Naive thymus-derived CD4-positive, alpha-beta T cell (primary cell): ENCODE measurements around the gene DNAJC4. TPM values are rescaled to one million over a fixed set of nuclear protein-coding genes. Genes with fewer than 3 reads are reported as not detected.
A peak's percentile ranks its signal among the peaks of the same experiment; 100 is the strongest.

Experiments used
- ATAC-seq: fragments of 150-1000 bp; cut with Tn5 transposase; 2 replicates; pipeline ENCODE4 v1.10.0; 2021; ENCODE audit warnings: mild to moderate bottlenecking, moderate library complexity
- CTCF ChIA-PET: fragments of 350-600 bp; sonication (Branson Sonifier 250); formaldehyde crosslinking; loops from one replicate; lab custom pipeline; 2021; ENCODE audit warnings: antibody characterized with exemption; lab: Charles Lee
- POLR2A ChIA-PET: fragments of 350-600 bp; sonication (Branson Sonifier 250); formaldehyde crosslinking; loops from one replicate; lab custom pipeline; 2021; ENCODE audit warnings: antibody characterized with exemption, inconsistent platforms; lab: Charles Lee
- DNase-seq, 9 donors: peaks; one replicate each; pipeline versions ENCODE4 v3.0.0 to v3.0.0-alpha.2; 2020 to 2022; ENCODE audit warnings: mixed read lengths in 1 of 9
- H3K27ac ChIP-seq: one replicate; pipeline ENCODE4 v1.7.0; 2013; ENCODE audit warnings: mild to moderate bottlenecking, low read depth, low read length, moderate library complexity
- H3K27me3 ChIP-seq, 2 donors: one replicate each; pipeline ENCODE4 v1.7.0; 2013; ENCODE audit warnings: low read length in 2 of 2, mild to moderate bottlenecking in 2 of 2, moderate library complexity in 2 of 2; ENCODE audit not compliant: control insufficient read depth in 2 of 2, insufficient read depth in 2 of 2
- H3K36me3 ChIP-seq, 3 experiments: 1 replicate in 2 of 3; 2 replicates in 1 of 3; pipeline ENCODE4 v1.7.0; 2013; ENCODE audit warnings: low read length in 3 of 3, mild to moderate bottlenecking in 3 of 3, moderate library complexity in 1 of 3; ENCODE audit not compliant: insufficient read depth in 3 of 3, control insufficient read depth in 2 of 3
- H3K4me1 ChIP-seq, 2 donors: one replicate each; pipeline ENCODE4 v1.7.0; 2013; ENCODE audit warnings: low read length in 2 of 2, mild to moderate bottlenecking in 2 of 2, moderate library complexity in 1 of 2; ENCODE audit not compliant: control insufficient read depth in 2 of 2, insufficient read depth in 2 of 2
- H3K4me3 ChIP-seq: 2 replicates; pipeline ENCODE4 v1.7.0; 2013; ENCODE audit warnings: mild to moderate bottlenecking, low read length
- H3K9me3 ChIP-seq, 3 experiments: 1 replicate in 2 of 3; 2 replicates in 1 of 3; pipeline ENCODE4 v1.7.0; 2013; ENCODE audit warnings: low read length in 3 of 3; ENCODE audit not compliant: control insufficient read depth in 2 of 3
- H3K27ac Mint-ChIP-seq, 9 donors: one replicate each; pipeline ENCODE4 v1.8.0; 2020 to 2022; ENCODE audit warnings: mixed read lengths in 9 of 9, mild to moderate bottlenecking in 8 of 9, moderate library complexity in 5 of 9, inconsistent platforms in 2 of 9
- H3K27me3 Mint-ChIP-seq, 5 donors: one replicate each; pipeline ENCODE4 v1.8.0; 2021 to 2022; ENCODE audit warnings: mixed read lengths in 5 of 5, mild to moderate bottlenecking in 1 of 5
- H3K36me3 Mint-ChIP-seq, 5 donors: one replicate each; pipeline ENCODE4 v1.8.0; 2020 to 2022; ENCODE audit warnings: mixed read lengths in 5 of 5, mild to moderate bottlenecking in 3 of 5, inconsistent platforms in 1 of 5
- H3K4me1 Mint-ChIP-seq, 7 donors: one replicate each; pipeline ENCODE4 v1.8.0; 2020 to 2022; ENCODE audit warnings: mixed read lengths in 7 of 7, mild to moderate bottlenecking in 3 of 7, inconsistent platforms in 1 of 7
- H3K4me3 Mint-ChIP-seq, 10 donors: one replicate each; pipeline ENCODE4 v1.8.0; 2020 to 2022; ENCODE audit warnings: mild to moderate bottlenecking in 10 of 10, mixed read lengths in 10 of 10, moderate library complexity in 6 of 10, inconsistent platforms in 2 of 10
- H3K9me3 Mint-ChIP-seq, 11 donors: one replicate each; pipeline ENCODE4 v1.8.0; 2020 to 2022; ENCODE audit warnings: mixed read lengths in 11 of 11, mild to moderate bottlenecking in 4 of 11, inconsistent platforms in 1 of 11, moderate library complexity in 1 of 11
- intact Hi-C, 2 donors: fragments of 100-400 bp; cut with micrococcal nuclease; formaldehyde crosslinking; loops; one replicate each; pipeline ENCODE4 v1.15.1; 2023
- polyA plus RNA-seq, 2 donors: library from polyadenylated mRNA; unstranded; fragments of 300-500 nt; fragmentation: Illumina TruSeq; gene quantifications; one replicate each; pipeline ENCODE4 v1.2.3, GENCODE V29; 2021
- total RNA-seq, 6 experiments: library from RNA in 5 of 6; stranded (reverse) in 5 of 6; gene quantifications; 1 replicate in 5 of 6; 2 replicates in 1 of 6; pipeline ENCODE4 v1.2.3 and lab custom pipeline; 2021 to 2026

The DNAJC4 gene
- total and polyA plus RNA-seq, 7 experiments from 2014 or later, result 24.3 to 61.7 (median 39.9) TPM

DNA sequence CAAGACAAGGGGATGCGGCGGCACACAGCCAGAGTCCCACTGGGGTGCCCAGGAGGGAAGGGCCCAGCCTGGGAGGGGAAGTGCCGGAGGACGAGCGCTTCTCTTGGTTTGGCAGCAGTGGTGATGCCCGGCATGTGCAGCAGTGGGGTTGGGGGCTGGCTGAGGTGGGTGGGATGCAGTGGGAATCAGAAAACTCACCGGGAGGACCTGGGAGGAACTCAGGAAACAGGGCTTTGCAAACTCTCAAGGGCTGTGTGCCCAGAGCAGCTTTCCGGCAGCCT is 20.8 kb upstream of the DNAJC4 start:
- H3K9me3 Mint-ChIP-seq, result no peaks in the 10 kb centered on the region
- peaks cover 28 to 48% (median 41%) of the 10 kb centered on the region in 7 donors for H3K4me1 Mint-ChIP-seq
- Histone ChIP-seq H3K27me3 (no peaks in the 10 kb centered on the region), H3K9me3 (no peaks in the 10 kb centered on the region), H3K27ac (peak overlapping the region; percentile 88), H3K4me3 (no peak overlapping the region), H3K36me3 (peaks cover 0 to 60% (median 0%) of the 10 kb centered on the region in 3 experiments), H3K4me1 (peaks cover 25 to 26% of the 10 kb centered on the region in 2 donors)
- POLR2A ChIA-PET, result interaction anchor here (1.1 to 11.2 kb wide), 3 partner anchors 11 to 26 kb away, joined by 3 to 220 read pairs (median 6); partner anchors contain the start of genes DNAJC4, NUDT22 and TRPT1
- peak overlapping the region in 7 of 9 donors; percentile 11 to 95 (median 86) for H3K27ac Mint-ChIP-seq
- ATAC-seq (no peak), DNase-seq (no peak)
- H3K36me3 Mint-ChIP-seq, result peaks cover 0 to 31% (median 11%) of the 10 kb centered on the region in 5 donors
- peak overlapping the region in 2 of 10 donors; percentile 6 to 51 for H3K4me3 Mint-ChIP-seq
- no peaks in the 10 kb centered on the region for H3K27me3 Mint-ChIP-seq
- CTCF ChIA-PET, result interaction anchor here (7.4 kb wide), 1 partner anchor 15 kb away, joined by 66 read pairs; the partner anchor contains the start of genes NUDT22 and TRPT1
- intact Hi-C loops, result loop anchor here (5.0 kb wide), 2 partner anchors 78 to 148 kb away; partner anchors contain the start of genes GPR137 (in 1 of the 2) and RPS6KA4 (in 1 of the 2)

DNA sequence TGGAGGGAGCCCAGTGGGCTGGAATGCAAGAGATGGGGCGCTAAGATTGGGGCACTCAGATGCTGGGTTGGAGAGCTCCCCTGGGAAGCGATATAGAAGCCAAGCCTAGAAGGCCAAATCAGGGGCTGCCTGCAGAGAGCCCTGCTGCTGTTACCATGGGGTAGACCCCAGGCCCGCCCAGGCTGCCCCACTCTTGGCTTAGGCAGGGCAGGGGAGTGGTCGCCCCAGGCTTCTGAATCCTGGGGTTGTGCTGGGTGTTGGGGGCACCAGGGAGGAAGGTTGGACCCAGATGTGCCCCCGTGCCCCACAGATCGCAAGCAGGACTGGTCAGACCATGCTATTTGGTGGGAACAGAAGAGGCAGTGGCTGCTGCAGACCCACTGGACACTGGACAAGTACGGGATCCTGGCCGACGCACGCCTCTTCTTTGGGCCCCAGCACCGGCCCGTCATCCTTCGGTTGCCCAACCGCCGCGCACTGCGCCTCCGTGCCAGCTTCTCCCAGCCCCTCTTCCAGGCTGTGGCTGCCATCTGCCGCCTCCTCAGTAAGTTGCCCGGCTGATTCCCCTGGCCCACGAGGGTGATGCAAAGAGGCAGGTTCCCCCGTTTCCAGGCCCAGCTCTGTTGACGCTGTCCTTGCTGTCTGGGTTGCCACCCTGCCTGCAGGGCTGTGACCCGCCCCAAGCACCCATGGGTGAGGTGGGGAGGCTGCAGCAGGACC is 19.9 kb upstream of the DNAJC4 start:
- peaks cover 20 to 21% of the 10 kb centered on the region in 2 donors for H3K4me1 ChIP-seq
- peaks cover 0 to 69% (median 0%) of the 10 kb centered on the region in 3 experiments for H3K36me3 ChIP-seq
- no peaks in the 10 kb centered on the region for H3K27me3 ChIP-seq
- no peaks in the 10 kb centered on the region for H3K27me3 Mint-ChIP-seq
- ChIA-PET CTCF (no interaction called here), POLR2A (interaction anchor here (1.1 to 11.2 kb wide), 5 partner anchors 10 to 25 kb away, joined by 3 to 220 read pairs (median 5); partner anchors contain the start of genes DNAJC4, NUDT22 and TRPT1)
- no peak for DNase-seq
- H3K9me3 ChIP-seq, result no peaks in the 10 kb centered on the region
- no peak overlapping the region for H3K4me3 Mint-ChIP-seq
- intact Hi-C loops, result no loop called here
- peaks cover 0 to 33% (median 12%) of the 10 kb centered on the region in 5 donors for H3K36me3 Mint-ChIP-seq
- peak overlapping the region in 5 of 9 donors; percentile 28 to 94 (median 48) for H3K27ac Mint-ChIP-seq
- H3K27ac ChIP-seq, result peak overlapping the region; percentile 9
- ATAC-seq, result no peak
- H3K9me3 Mint-ChIP-seq, result no peaks in the 10 kb centered on the region
- H3K4me1 Mint-ChIP-seq, result peaks cover 24 to 45% (median 40%) of the 10 kb centered on the region in 7 donors
- H3K4me3 ChIP-seq, result no peak overlapping the region

DNA sequence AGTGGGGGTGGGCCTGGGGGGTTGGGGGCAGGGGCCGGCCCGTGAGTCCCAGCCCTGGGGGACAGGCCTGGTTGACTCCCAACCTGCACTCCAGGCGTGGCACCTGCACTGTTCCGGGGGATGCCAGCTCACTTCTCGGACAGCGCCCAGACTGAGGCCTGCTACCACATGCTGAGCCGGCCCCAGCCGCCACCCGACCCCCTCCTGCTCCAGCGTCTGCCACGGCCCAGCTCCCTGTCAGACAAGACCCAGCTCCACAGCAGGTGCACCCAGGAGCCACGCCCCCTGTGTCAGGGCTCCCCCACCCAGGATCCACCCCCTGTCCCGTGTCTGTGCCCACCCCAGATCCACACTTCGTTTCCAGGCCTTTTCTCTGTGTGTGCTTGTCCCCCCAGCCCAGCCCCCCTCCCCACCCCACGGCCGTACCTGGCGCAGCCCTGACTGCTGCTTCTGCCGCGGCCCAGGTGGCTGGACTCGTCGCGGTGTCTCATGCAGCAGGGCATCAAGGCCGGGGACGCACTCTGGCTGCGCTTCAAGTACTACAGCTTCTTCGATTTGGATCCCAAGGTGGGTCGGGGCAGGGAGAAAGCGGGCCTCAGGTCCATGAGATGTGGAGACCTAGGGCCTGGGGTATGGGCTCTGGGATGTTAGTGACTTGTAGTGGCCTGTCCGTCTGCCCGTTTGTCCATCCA is 19.0 kb upstream of the DNAJC4 start:
- no peak for ATAC-seq
- H3K27me3 ChIP-seq, result no peaks in the 10 kb centered on the region
- POLR2A ChIA-PET, result interaction anchor here (0.9 to 11.2 kb wide), 4 partner anchors 9 to 31 kb away, joined by 3 to 220 read pairs (median 4); partner anchors contain the start of genes NUDT22 and TRPT1
- Mint-ChIP-seq H3K4me1 (peaks cover 22 to 37% (median 31%) of the 10 kb centered on the region in 7 donors), H3K36me3 (peaks cover 0 to 31% (median 12%) of the 10 kb centered on the region in 5 donors), H3K27ac (peak overlapping the region in 1 of 9 donors; percentile 17), H3K4me3 (no peak overlapping the region), H3K9me3 (no peaks in the 10 kb centered on the region), H3K27me3 (no peaks in the 10 kb centered on the region)
- no peak for DNase-seq
- no peaks in the 10 kb centered on the region for H3K9me3 ChIP-seq
- H3K4me1 ChIP-seq, result peaks cover 11 to 12% of the 10 kb centered on the region in 2 donors
- CTCF ChIA-PET, result no interaction called here
- intact Hi-C loops, result no loop called here
- no peak overlapping the region for H3K27ac ChIP-seq
- no peak overlapping the region for H3K4me3 ChIP-seq
- H3K36me3 ChIP-seq, result peaks cover 0 to 75% (median 0%) of the 10 kb centered on the region in 3 experiments

DNA sequence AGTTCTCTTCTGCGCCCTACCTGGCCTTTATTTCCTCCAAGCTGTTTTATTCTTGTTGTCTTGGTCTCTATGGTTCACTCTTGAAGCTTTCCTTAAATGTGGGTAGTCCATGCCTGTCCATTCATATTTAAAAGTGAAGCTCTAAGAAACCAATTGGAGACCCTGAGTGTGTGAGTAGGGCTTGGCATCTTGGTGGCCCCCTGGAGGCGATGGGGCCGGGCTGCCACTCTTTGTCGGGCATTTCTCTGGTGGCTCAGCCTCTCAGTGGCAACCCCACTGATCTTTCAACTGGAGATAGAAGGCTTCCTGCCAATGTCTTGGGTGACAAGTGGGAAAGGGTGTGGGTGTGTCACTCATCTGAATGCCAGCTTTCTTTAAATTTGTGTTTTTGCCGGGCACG is 13.5 kb upstream of the DNAJC4 start:
- Mint-ChIP-seq H3K4me3 (no peak overlapping the region), H3K27me3 (no peaks in the 10 kb centered on the region), H3K9me3 (no peaks in the 10 kb centered on the region), H3K4me1 (peaks cover 10 to 25% (median 13%) of the 10 kb centered on the region in 7 donors), H3K27ac (peak overlapping the region in 5 of 9 donors; percentile 22 to 47 (median 28)), H3K36me3 (peaks cover 0 to 28% (median 12%) of the 10 kb centered on the region in 5 donors)
- CTCF ChIA-PET, result interaction anchor here (0.5 to 2.9 kb wide), 6 partner anchors 10 to 472 kb away, joined by 3 to 25 read pairs (median 3); partner anchors contain the start of gene FERMT3
- intact Hi-C loops, result no loop called here
- no peak for DNase-seq
- peaks cover 7 to 75% (median 11%) of the 10 kb centered on the region in 3 experiments for H3K36me3 ChIP-seq
- POLR2A ChIA-PET, result interaction anchor here (0.8 to 14.3 kb wide), 7 partner anchors 9 to 562 kb away, joined by 3 to 220 read pairs (median 5); partner anchors contain the start of genes FERMT3, NUDT22, PRDX5 and SF1
- no peak overlapping the region for H3K27ac ChIP-seq
- no peaks in the 10 kb centered on the region for H3K27me3 ChIP-seq
- no peaks in the 10 kb centered on the region for H3K9me3 ChIP-seq
- ATAC-seq, result no peak
- H3K4me1 ChIP-seq, result no peaks in the 10 kb centered on the region
- no peak overlapping the region for H3K4me3 ChIP-seq

DNA sequence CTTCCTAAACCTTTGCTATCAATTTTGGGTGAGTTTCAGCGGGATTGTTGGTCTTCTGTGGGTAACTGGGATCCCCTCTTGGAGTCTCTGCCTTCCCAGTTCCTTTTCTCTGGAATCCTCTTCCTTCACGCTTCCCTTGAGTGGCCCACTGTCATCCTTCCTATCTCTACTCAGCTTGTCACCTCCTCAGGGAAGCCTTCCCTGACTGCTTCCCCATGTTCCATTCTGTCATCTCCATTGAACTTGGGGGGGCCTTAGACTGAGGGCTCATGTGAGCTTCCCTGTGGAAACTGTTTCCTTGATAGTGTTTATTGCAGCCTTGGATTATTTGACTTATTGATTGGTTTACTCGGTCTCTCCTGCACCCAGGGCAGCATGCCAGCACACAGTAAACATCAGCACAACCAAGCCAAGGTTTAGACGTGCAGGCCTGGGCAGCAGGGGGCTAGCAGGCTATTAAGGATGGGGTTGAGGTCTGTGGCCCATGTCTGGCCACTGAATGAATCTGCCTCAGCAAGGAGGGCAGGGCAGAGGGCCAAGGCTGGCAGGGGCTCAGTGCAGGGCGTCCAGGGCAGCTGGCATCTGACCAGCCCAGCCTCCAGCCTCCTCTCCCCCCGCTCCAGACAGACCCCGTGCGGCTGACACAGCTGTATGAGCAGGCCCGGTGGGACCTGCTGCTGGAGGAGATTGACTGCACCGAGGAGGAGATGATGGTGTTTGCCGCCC is 11.6 kb upstream of the DNAJC4 start:
- Mint-ChIP-seq H3K4me3 (no peak overlapping the region), H3K27ac (peak overlapping the region in 6 of 9 donors; percentile 26 to 82 (median 66)), H3K9me3 (no peaks in the 10 kb centered on the region), H3K36me3 (peaks cover 0 to 20% (median 4%) of the 10 kb centered on the region in 5 donors), H3K4me1 (peaks cover 0 to 14% (median 8%) of the 10 kb centered on the region in 7 donors), H3K27me3 (no peaks in the 10 kb centered on the region)
- ATAC-seq (no peak), DNase-seq (no peak)
- Histone ChIP-seq H3K27ac (peak overlapping the region; percentile 16), H3K27me3 (no peaks in the 10 kb centered on the region), H3K4me3 (no peak overlapping the region), H3K4me1 (no peaks in the 10 kb centered on the region), H3K36me3 (peaks cover 7 to 78% (median 14%) of the 10 kb centered on the region in 3 experiments), H3K9me3 (no peaks in the 10 kb centered on the region)
- ChIA-PET CTCF (interaction anchor here (0.6 to 2.9 kb wide), 2 partner anchors 12 to 18 kb away, joined by 5 to 25 read pairs; partner anchors contain the start of gene FERMT3), POLR2A (interaction anchor here (0.6 to 14.3 kb wide), 5 partner anchors 11 to 50 kb away, joined by 3 to 220 read pairs (median 5); partner anchors contain the start of gene FERMT3)
- intact Hi-C loops, result no loop called here
